ENCODE data around the gene SMG6. TPM values are rescaled to one million over a fixed set of nuclear protein-coding genes. Genes with fewer than 3 reads are reported as not detected.

Gene SMG6
- total and polyA plus RNA-seq, 2 donors (not counting 3 experiments of a cell fraction or from before 2014, with no cell fraction given) = 40.1 to 42.2 TPM

DNA sequence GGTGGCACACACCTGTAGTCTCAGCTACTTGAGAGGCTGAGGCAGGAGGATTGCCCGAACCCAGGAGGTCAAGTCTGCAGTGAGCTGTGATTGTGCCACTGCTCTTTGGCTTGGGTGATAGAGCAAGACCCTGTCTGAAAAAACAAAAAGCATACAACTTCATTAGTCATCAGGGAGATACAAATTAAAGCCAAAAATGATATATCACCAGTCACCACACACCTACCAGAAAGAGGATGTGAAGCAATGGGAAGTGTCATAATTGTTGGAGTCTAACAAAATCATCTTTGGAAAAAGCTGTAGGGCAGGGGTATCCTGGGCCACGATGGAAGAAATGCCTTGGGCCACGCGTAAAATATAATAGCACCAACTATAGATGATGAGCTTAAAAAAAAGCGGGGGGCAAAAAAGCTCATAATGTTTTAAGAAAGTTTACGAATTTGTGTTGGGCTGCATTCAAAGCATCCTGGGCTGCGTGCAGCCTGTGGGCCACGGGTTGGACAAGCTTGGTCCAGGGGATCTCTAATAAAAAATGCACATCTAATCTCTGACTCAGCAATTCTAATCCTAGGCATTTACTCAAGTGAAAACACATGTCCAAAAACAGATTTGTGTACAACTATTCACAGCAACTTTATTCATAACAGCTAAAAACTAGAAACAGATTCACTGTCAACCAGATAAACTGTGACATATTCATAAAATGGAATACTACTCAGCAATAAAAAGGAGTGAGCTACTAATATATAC is 182.8 kb downstream of the SMG6 start:
- H3K27ac ChIP-seq (ENCODE audit: insufficient read depth, low read depth, low read length) = no peak overlapping the region
- intact Hi-C loops (cut with micrococcal nuclease) = no loop called here
- DNase-seq (ENCODE audit: low read depth, low spot score) = no peak

More for the DNA sequence above, 182.8 kb downstream of the SMG6 start:
- Histone ChIP-seq H3K79me2 (ENCODE audit: control insufficient read depth, insufficient read depth, low read length) (no peaks in the 10 kb centered on the region), H4K20me1 (replicated peaks; ENCODE audit: control insufficient read depth, extremely low read depth, insufficient read depth, low read length) (no peaks in the 10 kb centered on the region), H3K4me2 (ENCODE audit: insufficient read depth, low read length) (no peak overlapping the region), H3K9me1 (replicated peaks; ENCODE audit: control insufficient read depth, extremely low read depth, insufficient read depth, low read length) (no peaks in the 10 kb centered on the region), H3K9ac (replicated peaks; ENCODE audit: extremely low read depth, insufficient read depth, low read length) (no peak overlapping the region), H3K36me3 (ENCODE audit: control insufficient read depth in 2 of 2, extremely low read depth in 1 of 2, insufficient read depth in 2 of 2, low read length in 2 of 2) (peaks cover 0 to 2% of the 10 kb centered on the region in 2 experiments), H3K27me3 (ENCODE audit: control insufficient read depth in 2 of 2, insufficient read depth in 2 of 2, low read length in 2 of 2) (no peaks in the 10 kb centered on the region), H2AFZ (ENCODE audit: low read depth, low read length) (no peak overlapping the region), H3K9me3 (replicated peaks; ENCODE audit: control insufficient read depth, insufficient read depth, low read length) (no peaks in the 10 kb centered on the region), H3K4me1 (ENCODE audit: control insufficient read depth, extremely low read depth, insufficient read depth, low read length) (peaks cover 24% of the 10 kb centered on the region), H3K4me3 (replicated peaks in 1 of 3; ENCODE audit: insufficient read depth in 1 of 3, low read depth in 1 of 3, low read length in 3 of 3) (no peak overlapping the region)
- POLR2A ChIA-PET = no interaction called here
- dilution Hi-C loops (cut with MboI; ENCODE audit: extremely low pct_ligation_motif_present, low sequenced_read_pairs) = no loop called here
- FAIRE-seq = no peak
- CTCF ChIA-PET = interaction anchor here (0.8 to 5.1 kb wide), 11 partner anchors 9 to 124 kb away, joined by 3 to 41 read pairs (median 7); partner anchors contain the start of gene HIC1
- BruUV-seq (replicated peaks) = no TSS peak
- no peak for TF ChIP-seq MYC (IDR thresholded peaks at IDR 0.05; ENCODE audit: low read depth, low read length)
- TF ChIP-seq POLR2AphosphoS5 (IDR thresholded peaks at IDR 0.05; ENCODE audit: insufficient read depth, low read depth, low read length) = no peak
- TF ChIP-seq, protein P1, sequence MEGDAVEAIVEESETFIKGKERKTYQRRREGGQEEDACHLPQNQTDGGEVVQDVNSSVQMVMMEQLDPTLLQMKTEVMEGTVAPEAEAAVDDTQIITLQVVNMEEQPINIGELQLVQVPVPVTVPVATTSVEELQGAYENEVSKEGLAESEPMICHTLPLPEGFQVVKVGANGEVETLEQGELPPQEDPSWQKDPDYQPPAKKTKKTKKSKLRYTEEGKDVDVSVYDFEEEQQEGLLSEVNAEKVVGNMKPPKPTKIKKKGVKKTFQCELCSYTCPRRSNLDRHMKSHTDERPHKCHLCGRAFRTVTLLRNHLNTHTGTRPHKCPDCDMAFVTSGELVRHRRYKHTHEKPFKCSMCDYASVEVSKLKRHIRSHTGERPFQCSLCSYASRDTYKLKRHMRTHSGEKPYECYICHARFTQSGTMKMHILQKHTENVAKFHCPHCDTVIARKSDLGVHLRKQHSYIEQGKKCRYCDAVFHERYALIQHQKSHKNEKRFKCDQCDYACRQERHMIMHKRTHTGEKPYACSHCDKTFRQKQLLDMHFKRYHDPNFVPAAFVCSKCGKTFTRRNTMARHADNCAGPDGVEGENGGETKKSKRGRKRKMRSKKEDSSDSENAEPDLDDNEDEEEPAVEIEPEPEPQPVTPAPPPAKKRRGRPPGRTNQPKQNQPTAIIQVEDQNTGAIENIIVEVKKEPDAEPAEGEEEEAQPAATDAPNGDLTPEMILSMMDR (IDR thresholded peaks at IDR 0.05; ENCODE audit: extremely low read depth in 1 of 2, insufficient read depth in 1 of 2, low read depth in 1 of 2, low read length in 2 of 2) = no peak
- no peak for TF ChIP-seq GATA2 (IDR thresholded peaks at IDR 0.05; ENCODE audit: insufficient read depth, insufficient read length, low read depth, low read length)
- no peak for TF ChIP-seq POLR2A (IDR thresholded peaks at IDR 0.05; ENCODE audit: low read depth, low read length)
